SK-N-SH treated with all-trans-retinoic acid at 6 μM for 48 hours (cell line): ENCODE measurements around the gene ARL10.

Experiments used
- ATAC-seq: fragments of 200-7000 bp; cut with Tn5 transposase; 3 replicates; pipeline ENCODE4 v1.9.1; 2020; ENCODE audit warnings: mild to moderate bottlenecking, moderate library complexity
- ARNTL ChIP-seq: fragments of 450-650 bp; formaldehyde crosslinking; IDR thresholded peaks from 2 replicates; pipeline ENCODE4 v1.5.0; 2020; ENCODE audit warnings: low read depth, mild to moderate bottlenecking, moderate library complexity, borderline replicate concordance
- BACH2 ChIP-seq: fragments of 250-450 bp; sonication (Bioruptor Pico); IDR thresholded peaks from 2 replicates; pipeline ENCODE4 v1.9.0; 2021; ENCODE audit warnings: mild to moderate bottlenecking, borderline replicate concordance
- CSDC2 ChIP-seq: fragments of 250-450 bp; sonication (Bioruptor Pico); IDR thresholded peaks from 2 replicates; pipeline ENCODE4 v1.5.0; 2020; ENCODE audit warnings: mild to moderate bottlenecking, moderate library complexity
- ESRRG ChIP-seq: fragments of 250-450 bp; sonication (Bioruptor Pico); IDR thresholded peaks from 2 replicates; pipeline ENCODE4 v1.6.1; 2021; ENCODE audit warnings: mild to moderate bottlenecking
- ISL1 ChIP-seq: fragments of 250-450 bp; sonication (Bioruptor Pico); IDR thresholded peaks from 2 replicates; pipeline ENCODE4 v2.1.2; 2022; ENCODE audit warnings: mild to moderate bottlenecking, moderate library complexity
- OSR1 ChIP-seq: fragments of 250-450 bp; sonication (Bioruptor Pico); IDR thresholded peaks from 2 replicates; pipeline ENCODE4 v1.8.0; 2022; ENCODE audit warnings: moderate library complexity, mild to moderate bottlenecking, inconsistent platforms
- PATZ1 ChIP-seq: fragments of 250-450 bp; sonication (Bioruptor Pico); IDR thresholded peaks from 2 replicates; pipeline ENCODE4 v1.8.0; 2020; ENCODE audit warnings: mild to moderate bottlenecking, moderate library complexity, borderline replicate concordance
- PPARA ChIP-seq: fragments of 250-450 bp; sonication (Bioruptor Pico); IDR thresholded peaks from 2 replicates; pipeline ENCODE4 v1.5.0; 2020; ENCODE audit warnings: mild to moderate bottlenecking, borderline replicate concordance
- TOX ChIP-seq: fragments of 250-450 bp; sonication (Bioruptor Pico); IDR thresholded peaks from 2 replicates; pipeline ENCODE4 v1.8.0; 2021; ENCODE audit warnings: mild to moderate bottlenecking, moderate library complexity, borderline replicate concordance
- TSHZ2 ChIP-seq: fragments of 250-450 bp; sonication (Bioruptor Pico); IDR thresholded peaks from 2 replicates; pipeline ENCODE4 v1.5.0; 2020; ENCODE audit warnings: mild to moderate bottlenecking, moderate library complexity
- ZC3H10 ChIP-seq: fragments of 250-450 bp; sonication (Bioruptor Pico); IDR thresholded peaks from 2 replicates; pipeline ENCODE4 v1.5.1; 2021; ENCODE audit warnings: mild to moderate bottlenecking, moderate library complexity
- ZFP3 ChIP-seq: fragments of 250-450 bp; sonication (Bioruptor Pico); IDR thresholded peaks from 2 replicates; pipeline ENCODE4 v1.5.0; 2020; ENCODE audit warnings: mild to moderate bottlenecking, moderate library complexity
- ZFP30 ChIP-seq: fragments of 450-650 bp; formaldehyde crosslinking; IDR thresholded peaks from 2 replicates; pipeline ENCODE4 v1.5.0; 2022; ENCODE audit warnings: mild to moderate bottlenecking, moderate library complexity
- ZNF565 ChIP-seq: fragments of 450-650 bp; formaldehyde crosslinking; conservative IDR thresholded peaks from 2 replicates; pipeline ENCODE4 v1.5.0; 2020; ENCODE audit warnings: low read depth, mild to moderate bottlenecking, moderate library complexity
- ZNF8 ChIP-seq: fragments of 450-650 bp; formaldehyde crosslinking; IDR thresholded peaks from 2 replicates; pipeline ENCODE4 v1.5.0; 2020; ENCODE audit warnings: mild to moderate bottlenecking, moderate library complexity
- TF ChIP-seq, protein P1 (sequence below): fragments of 250-450 bp; sonication (Bioruptor Pico); IDR thresholded peaks from 2 replicates; pipeline ENCODE4 v1.5.1; 2020; ENCODE audit warnings: low read depth, mild to moderate bottlenecking, moderate library complexity

ARL10 gene, protein sequence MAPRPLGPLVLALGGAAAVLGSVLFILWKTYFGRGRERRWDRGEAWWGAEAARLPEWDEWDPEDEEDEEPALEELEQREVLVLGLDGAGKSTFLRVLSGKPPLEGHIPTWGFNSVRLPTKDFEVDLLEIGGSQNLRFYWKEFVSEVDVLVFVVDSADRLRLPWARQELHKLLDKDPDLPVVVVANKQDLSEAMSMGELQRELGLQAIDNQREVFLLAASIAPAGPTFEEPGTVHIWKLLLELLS

GRCh38 chr5:176365351-176366231, at the start of gene ARL10:
TSS of gene ARL10 (plus strand) at chr5:176365487. CDS start at chr5:176365564, 77 bp downstream.
- ATAC-seq = peak; percentile 56
- TF ChIP-seq ZNF565 (CRISPR knock-in tag) (no peak), ISL1 (no peak), TSHZ2 (CRISPR knock-in tag) (peak; percentile 29; the same call in 1 of the 2 replicates), TOX (CRISPR knock-in tag) (no peak)
- TF ChIP-seq, protein P1, sequence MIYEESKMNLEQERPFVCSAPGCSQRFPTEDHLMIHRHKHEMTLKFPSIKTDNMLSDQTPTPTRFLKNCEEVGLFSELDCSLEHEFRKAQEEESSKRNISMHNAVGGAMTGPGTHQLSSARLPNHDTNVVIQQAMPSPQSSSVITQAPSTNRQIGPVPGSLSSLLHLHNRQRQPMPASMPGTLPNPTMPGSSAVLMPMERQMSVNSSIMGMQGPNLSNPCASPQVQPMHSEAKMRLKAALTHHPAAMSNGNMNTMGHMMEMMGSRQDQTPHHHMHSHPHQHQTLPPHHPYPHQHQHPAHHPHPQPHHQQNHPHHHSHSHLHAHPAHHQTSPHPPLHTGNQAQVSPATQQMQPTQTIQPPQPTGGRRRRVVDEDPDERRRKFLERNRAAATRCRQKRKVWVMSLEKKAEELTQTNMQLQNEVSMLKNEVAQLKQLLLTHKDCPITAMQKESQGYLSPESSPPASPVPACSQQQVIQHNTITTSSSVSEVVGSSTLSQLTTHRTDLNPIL (CRISPR knock-in tag) = no peak

- no peak for ATAC-seq
- TF ChIP-seq TOX (CRISPR knock-in tag) (no peak), ZFP3 (CRISPR knock-in tag) (no peak), ZC3H10 (no peak), PATZ1 (CRISPR knock-in tag) (no peak), ZFP30 (CRISPR knock-in tag) (no peak), TSHZ2 (CRISPR knock-in tag) (no peak), PPARA (CRISPR knock-in tag) (no peak), OSR1 (no peak), ISL1 (no peak), ARNTL (CRISPR knock-in tag) (no peak), ESRRG (CRISPR knock-in tag) (no peak), BACH2 (no peak), CSDC2 (CRISPR knock-in tag) (no peak), ZNF8 (CRISPR knock-in tag) (no peak)
- TF ChIP-seq, protein P1 (CRISPR knock-in tag) = no peak
These were observed 47.5 kb upstream of the ARL10 start for GRCh38 chr5:176317534-176318374.
